Spleen (tissue), 11 donors: ENCODE results near the gene ANKRD13A. TPM values are rescaled to one million over a fixed set of nuclear protein-coding genes. Genes with fewer than 3 reads are reported as not detected.
A peak's percentile ranks its signal among the peaks of the same experiment; 100 is the strongest.

Experiments used
- DNase-seq: peaks from one replicate; pipeline ENCODE4 v3.0.0-alpha.2; 2020
- H3K27ac ChIP-seq, 8 donors: fragments of 200-600 bp; sonication (generic) in 7 of 8; 1 replicate in 4 of 8; 2 replicates in 4 of 8; pipeline versions ENCODE4 v1.5.0 to v1.8.0; 2016 to 2021; ENCODE audit warnings: inconsistent platforms in 4 of 8, mild to moderate bottlenecking in 4 of 8, moderate library complexity in 1 of 8
- H3K27me3 ChIP-seq, 7 donors: fragments of 200-600 bp; sonication (generic) in 6 of 7; replicated peaks in 1 of 7; 1 replicate in 4 of 7; 2 replicates in 3 of 7; pipeline versions ENCODE4 v1.5.0 to v1.8.0; 2016 to 2021; ENCODE audit warnings: inconsistent platforms in 3 of 7, mild to moderate bottlenecking in 1 of 7
- H3K36me3 ChIP-seq, 6 donors: fragments of 200-600 bp; sonication (generic) in 5 of 6; 1 replicate in 4 of 6; 2 replicates in 2 of 6; pipeline versions ENCODE4 v1.5.0 to v1.8.0; 2016 to 2021; ENCODE audit warnings: inconsistent platforms in 2 of 6
- H3K4me1 ChIP-seq, 6 donors: fragments of 200-600 bp; sonication (generic) in 5 of 6; 1 replicate in 3 of 6; 2 replicates in 3 of 6; pipeline versions ENCODE4 v1.5.0 to v1.8.0; 2016 to 2021; ENCODE audit warnings: inconsistent platforms in 3 of 6
- H3K4me3 ChIP-seq, 8 donors: fragments of 200-600 bp; sonication (generic) in 7 of 8; 1 replicate in 4 of 8; 2 replicates in 4 of 8; pipeline versions ENCODE4 v1.5.0 to v1.8.0; 2016 to 2021; ENCODE audit warnings: inconsistent platforms in 4 of 8, mild to moderate bottlenecking in 4 of 8, moderate library complexity in 2 of 8
- H3K9me3 ChIP-seq, 8 donors: fragments of 200-600 bp; sonication (generic) in 7 of 8; 1 replicate in 4 of 8; 2 replicates in 4 of 8; pipeline versions ENCODE4 v1.5.0 to v1.8.0; 2016 to 2021; ENCODE audit warnings: inconsistent platforms in 4 of 8
- POLR2A ChIP-seq, 3 donors: fragments of 450-650 bp; IDR thresholded peaks; one replicate each; pipeline ENCODE4 v1.5.1; 2017; ENCODE audit warnings: antibody characterized with exemption in 3 of 3, mild to moderate bottlenecking in 1 of 3
- POLR2AphosphoS5 ChIP-seq, 3 donors: sonication (generic); formaldehyde crosslinking; IDR thresholded peaks; one replicate each; pipeline ENCODE4 v1.5.1; 2017; ENCODE audit warnings: antibody characterized with exemption in 3 of 3
- WGBS, 5 donors: extraction: QIAGEN DNeasy Blood & Tissue Kit in 3 of 5; methylation state at CpG; one replicate each; pipeline versions ENCODE4 v1.1.5 to v1.1.7; 2013 to 2018; 5-methylcytosine and 5-hydroxymethylcytosine counted together
- intact Hi-C: fragments of 100-400 bp; cut with DNase I; formaldehyde crosslinking; loops from one replicate; pipeline ENCODE4 v1.15.0; 2023; ENCODE audit warnings: low total_unique reads
- polyA plus RNA-seq, 3 donors: library from polyadenylated mRNA; stranded (reverse); fragments of 200-250 nt; gene quantifications; one replicate each; pipeline ENCODE4 v1.2.1, GENCODE V29; 2013
- total RNA-seq, 7 donors: library from RNA; depleted of rRNA in 3 of 7; stranded (reverse); fragments of >200 nt in 3 of 7; fragmentation: NEBNext Ultra II Directional in 4 of 7; extraction: Animal tissue kit (Norgen Biotek cat#: 25700) in 4 of 7; gene quantifications; one replicate each; pipeline versions ENCODE4 v1.1.0 to v1.2.1, GENCODE V29; 2016 to 2021
- TF ChIP-seq, protein P1 (sequence below), 11 experiments: fragments of 200-600 bp in 7 of 11; fragments of 450-650 bp in 4 of 11; sonication (generic) in 4 of 11; IDR thresholded peaks in 8 of 11; conservative IDR thresholded peaks in 3 of 11; 1 replicate in 7 of 11; 2 replicates in 4 of 11; pipeline versions ENCODE4 v1.4.0 to v1.8.0; 2016 to 2021; ENCODE audit warnings: antibody characterized with exemption in 11 of 11, inconsistent platforms in 4 of 11, mild to moderate bottlenecking in 1 of 11
- donor health status: healthy with polysubstance abuse.
- donor health status: DM: no; HTN: no; CAD: no; lungs with moderate emphysema.
- donor health status: DM: no; HTN: no; CAD: no.
- donor health status: Bipolar disorder and iron deficiency.
- donor health status: healthy.
- donor health status: DM: no; HTN: no; CAD: no.
- donor health status: DM: yes; HTN: yes; CAD: no.

Gene ANKRD13A
- total and polyA plus RNA-seq, 10 donors, result 32.9 to 134 (median 93.7) TPM

DNA sequence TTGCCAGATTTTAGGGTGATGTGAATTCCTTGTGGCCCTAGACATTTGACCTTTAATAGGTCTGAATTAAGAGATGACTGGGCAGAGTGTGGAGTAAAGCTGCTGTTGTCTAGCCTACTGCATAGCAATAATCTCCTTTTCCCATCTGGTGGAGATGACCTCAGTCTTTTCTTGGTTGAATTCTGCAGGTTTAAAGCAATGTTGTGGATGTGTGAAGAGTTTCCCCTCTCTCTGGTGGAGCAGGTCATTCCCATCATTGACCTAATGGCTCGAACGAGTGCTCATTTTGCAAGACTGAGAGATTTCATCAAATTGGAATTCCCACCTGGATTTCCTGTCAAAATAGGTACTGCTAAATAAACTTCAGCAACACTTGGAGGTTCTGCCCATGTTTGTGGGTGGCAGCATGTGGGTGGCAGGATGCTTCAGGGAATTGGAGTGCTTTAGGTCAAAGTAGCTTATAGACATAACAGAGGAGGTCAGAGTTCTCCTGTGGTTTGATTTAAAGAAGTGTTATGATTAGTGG is 30.1 kb downstream of the ANKRD13A start:
- Histone ChIP-seq H3K27me3 (no peaks in the 10 kb centered on the region), H3K9me3 (no peaks in the 10 kb centered on the region), H3K27ac (no peak overlapping the region), H3K4me1 (peaks cover 0 to 7% (median 0%) of the 10 kb centered on the region in 6 donors), H3K36me3 (peaks cover 0 to 100% (median 89%) of the 10 kb centered on the region in 6 donors), H3K4me3 (no peak overlapping the region)
- DNase-seq, result no peak
- TF ChIP-seq, protein P1, sequence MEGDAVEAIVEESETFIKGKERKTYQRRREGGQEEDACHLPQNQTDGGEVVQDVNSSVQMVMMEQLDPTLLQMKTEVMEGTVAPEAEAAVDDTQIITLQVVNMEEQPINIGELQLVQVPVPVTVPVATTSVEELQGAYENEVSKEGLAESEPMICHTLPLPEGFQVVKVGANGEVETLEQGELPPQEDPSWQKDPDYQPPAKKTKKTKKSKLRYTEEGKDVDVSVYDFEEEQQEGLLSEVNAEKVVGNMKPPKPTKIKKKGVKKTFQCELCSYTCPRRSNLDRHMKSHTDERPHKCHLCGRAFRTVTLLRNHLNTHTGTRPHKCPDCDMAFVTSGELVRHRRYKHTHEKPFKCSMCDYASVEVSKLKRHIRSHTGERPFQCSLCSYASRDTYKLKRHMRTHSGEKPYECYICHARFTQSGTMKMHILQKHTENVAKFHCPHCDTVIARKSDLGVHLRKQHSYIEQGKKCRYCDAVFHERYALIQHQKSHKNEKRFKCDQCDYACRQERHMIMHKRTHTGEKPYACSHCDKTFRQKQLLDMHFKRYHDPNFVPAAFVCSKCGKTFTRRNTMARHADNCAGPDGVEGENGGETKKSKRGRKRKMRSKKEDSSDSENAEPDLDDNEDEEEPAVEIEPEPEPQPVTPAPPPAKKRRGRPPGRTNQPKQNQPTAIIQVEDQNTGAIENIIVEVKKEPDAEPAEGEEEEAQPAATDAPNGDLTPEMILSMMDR (IDR thresholded peaks at IDR 0.05 in 8 of 11, conservative IDR thresholded peaks at IDR 0.05 in 3 of 11), result no peak
- no peak for TF ChIP-seq POLR2A (IDR thresholded peaks at IDR 0.05)
- no peak for TF ChIP-seq POLR2AphosphoS5 (IDR thresholded peaks at IDR 0.05)
- intact Hi-C loops, result no loop called here
- 85 to 97% (median 92%) methylated on average over 2 of the region's 2 CpGs for WGBS, 5 donors

DNA sequence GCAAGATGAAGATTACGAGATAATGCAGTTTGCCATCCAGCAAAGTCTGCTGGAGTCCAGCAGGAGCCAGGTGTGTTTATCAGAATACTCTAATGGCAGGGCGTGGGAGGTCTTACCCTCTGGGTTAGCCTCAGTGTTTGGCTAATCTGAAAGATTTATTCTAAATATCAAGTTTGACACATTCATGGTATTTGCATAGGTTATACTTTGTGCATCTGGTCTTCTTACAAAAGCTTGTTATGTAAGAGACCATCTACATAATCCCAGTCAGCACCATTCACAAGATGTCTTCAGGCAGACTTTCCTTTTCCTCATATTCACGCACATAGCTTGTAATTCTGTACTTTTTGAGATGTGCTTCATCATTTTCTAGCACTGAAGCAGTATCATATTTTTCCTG is 34.7 kb downstream of the ANKRD13A start:
- Histone ChIP-seq H3K36me3 (peaks cover 2 to 100% (median 87%) of the 10 kb centered on the region in 6 donors), H3K27ac (no peak overlapping the region), H3K27me3 (no peaks in the 10 kb centered on the region), H3K9me3 (no peaks in the 10 kb centered on the region), H3K4me1 (peaks cover 0 to 16% (median 2%) of the 10 kb centered on the region in 6 donors), H3K4me3 (no peak overlapping the region)
- DNase-seq, result no peak
- intact Hi-C loops, result no loop called here
- 91 to 100% (median 95%) methylated on average over 3 of the region's 3 CpGs for WGBS, 5 donors
- no peak for TF ChIP-seq POLR2A (IDR thresholded peaks at IDR 0.05)
- no peak for TF ChIP-seq POLR2AphosphoS5 (IDR thresholded peaks at IDR 0.05)
- TF ChIP-seq, protein P1 (IDR thresholded peaks at IDR 0.05 in 8 of 11, conservative IDR thresholded peaks at IDR 0.05 in 3 of 11), result no peak

DNA sequence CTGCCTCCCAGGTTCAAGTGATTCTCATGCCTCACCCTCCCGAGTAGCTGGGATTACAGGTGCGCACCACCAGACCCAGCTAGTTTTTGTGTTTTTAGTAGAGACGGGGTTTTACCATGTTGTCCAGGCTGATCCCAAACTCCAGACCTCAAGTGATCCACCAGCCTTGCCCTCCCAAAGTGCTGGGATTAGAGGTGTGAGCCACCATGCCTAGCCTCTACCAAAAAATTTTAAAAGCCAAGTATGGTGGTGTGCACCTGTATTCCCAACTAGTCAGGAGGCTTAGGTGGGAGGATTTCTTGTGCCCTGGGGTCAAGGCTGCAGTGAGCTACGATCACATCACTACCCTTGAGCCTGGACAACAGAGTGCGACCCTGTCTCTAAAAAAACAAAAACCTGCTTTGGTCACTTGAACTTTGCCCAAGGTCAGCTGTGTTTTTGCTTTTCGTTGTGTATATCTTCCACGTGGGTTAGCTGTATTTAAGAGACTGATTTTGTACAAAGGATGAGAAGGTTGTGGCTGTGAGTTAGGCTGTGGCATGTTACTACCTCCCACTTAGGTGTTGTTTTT is 36.4 kb downstream of the ANKRD13A start:
- whole genome bisulfite sequencing, 5 donors, result 86 to 93% (median 89%) methylated on average over 7 of the region's 7 CpGs
- H3K9me3 ChIP-seq, result no peaks in the 10 kb centered on the region
- TF ChIP-seq POLR2AphosphoS5 (IDR thresholded peaks at IDR 0.05) (no peak), POLR2A (IDR thresholded peaks at IDR 0.05) (no peak)
- TF ChIP-seq, protein P1 (IDR thresholded peaks at IDR 0.05 in 8 of 11, conservative IDR thresholded peaks at IDR 0.05 in 3 of 11), result no peak
- no peak for DNase-seq
- H3K36me3 ChIP-seq, result peaks cover 2 to 98% (median 72%) of the 10 kb centered on the region in 6 donors
- peaks cover 7 to 33% (median 16%) of the 10 kb centered on the region in 6 donors for H3K4me1 ChIP-seq
- no peaks in the 10 kb centered on the region for H3K27me3 ChIP-seq
- intact Hi-C loops, result no loop called here
- no peak overlapping the region for H3K4me3 ChIP-seq
- peak overlapping the region in 1 of 8 donors; percentile 14 for H3K27ac ChIP-seq

DNA sequence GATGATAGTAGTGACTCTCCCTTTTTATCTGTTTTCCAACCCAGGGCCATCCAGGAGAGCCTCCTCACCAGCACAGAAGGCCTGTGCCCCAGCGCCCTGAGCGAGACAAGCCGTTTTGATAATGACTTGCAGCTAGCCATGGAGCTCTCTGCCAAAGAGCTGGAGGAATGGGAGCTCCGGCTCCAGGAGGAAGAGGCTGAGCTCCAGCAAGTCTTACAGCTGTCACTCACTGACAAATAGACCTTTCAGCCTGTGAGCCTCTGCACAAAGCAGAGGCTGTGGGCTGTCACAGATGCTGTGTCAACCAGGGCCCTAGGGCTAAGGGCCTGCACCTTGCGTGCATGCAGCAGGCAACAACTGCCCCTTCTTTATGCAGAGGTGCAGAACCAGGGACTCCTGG is 38.1 kb downstream of the ANKRD13A start:
- intact Hi-C loops, result no loop called here
- Histone ChIP-seq H3K27ac (peak overlapping the region in 3 of 8 donors; percentile 2 to 24 (median 17)), H3K27me3 (no peaks in the 10 kb centered on the region), H3K4me1 (peaks cover 7 to 40% (median 18%) of the 10 kb centered on the region in 6 donors), H3K36me3 (peaks cover 2 to 96% (median 63%) of the 10 kb centered on the region in 6 donors), H3K9me3 (no peaks in the 10 kb centered on the region), H3K4me3 (no peak overlapping the region)
- WGBS, 5 donors, result 90 to 96% (median 94%) methylated on average over 5 of the region's 5 CpGs
- no peak for DNase-seq
- TF ChIP-seq, protein P1 (IDR thresholded peaks at IDR 0.05 in 8 of 11, conservative IDR thresholded peaks at IDR 0.05 in 3 of 11), result no peak
- TF ChIP-seq POLR2AphosphoS5 (IDR thresholded peaks at IDR 0.05), result peak in 1 of 3 donors; percentile 36
- no peak for TF ChIP-seq POLR2A (IDR thresholded peaks at IDR 0.05)
